ENCODE data around the gene RPL10A. TPM values are rescaled to one million over a fixed set of nuclear protein-coding genes. Genes with fewer than 3 reads are reported as not detected.

The RPL10A gene
- total and polyA plus RNA-seq, 2 of the 13 experiments (the other 11 are each of a cell fraction or from before 2014, with no cell fraction given): 1,854 to 2,726 TPM

DNA sequence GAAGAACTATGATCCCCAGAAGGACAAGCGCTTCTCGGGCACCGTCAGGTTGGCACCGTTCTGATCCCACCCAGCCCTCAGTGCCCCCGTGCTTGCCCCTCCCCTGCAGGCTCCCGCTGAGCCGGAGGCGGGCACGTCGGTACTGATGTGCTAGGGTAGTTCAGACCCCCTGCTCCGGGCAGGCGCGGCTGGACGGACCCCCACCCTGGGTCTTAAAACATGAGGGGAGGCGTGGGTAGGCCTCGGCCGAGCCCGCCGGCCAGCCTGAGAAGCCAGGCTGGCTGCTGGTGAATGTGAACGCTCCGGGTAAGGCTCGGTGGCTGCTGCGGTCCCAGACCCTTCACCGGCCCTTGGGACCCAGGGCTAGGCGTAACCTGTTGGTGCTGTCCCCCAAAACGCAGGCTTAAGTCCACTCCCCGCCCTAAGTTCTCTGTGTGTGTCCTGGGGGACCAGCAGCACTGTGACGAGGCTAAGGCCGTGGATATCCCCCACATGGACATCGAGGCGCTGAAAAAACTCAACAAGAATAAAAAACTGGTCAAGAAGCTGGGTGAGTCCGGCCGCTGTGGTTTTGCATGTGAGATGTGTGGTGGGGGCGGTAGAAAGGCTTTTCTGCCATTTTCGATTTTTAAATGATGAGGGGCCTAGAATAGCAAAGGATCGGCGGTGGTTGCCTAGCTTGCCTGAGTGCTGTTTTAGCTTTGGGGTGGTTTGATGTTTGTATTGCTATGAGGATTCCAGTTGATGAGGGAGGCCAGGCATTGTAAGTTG is 964 bp downstream of the RPL10A start (continued):
- TF ChIP-seq, protein P1, sequence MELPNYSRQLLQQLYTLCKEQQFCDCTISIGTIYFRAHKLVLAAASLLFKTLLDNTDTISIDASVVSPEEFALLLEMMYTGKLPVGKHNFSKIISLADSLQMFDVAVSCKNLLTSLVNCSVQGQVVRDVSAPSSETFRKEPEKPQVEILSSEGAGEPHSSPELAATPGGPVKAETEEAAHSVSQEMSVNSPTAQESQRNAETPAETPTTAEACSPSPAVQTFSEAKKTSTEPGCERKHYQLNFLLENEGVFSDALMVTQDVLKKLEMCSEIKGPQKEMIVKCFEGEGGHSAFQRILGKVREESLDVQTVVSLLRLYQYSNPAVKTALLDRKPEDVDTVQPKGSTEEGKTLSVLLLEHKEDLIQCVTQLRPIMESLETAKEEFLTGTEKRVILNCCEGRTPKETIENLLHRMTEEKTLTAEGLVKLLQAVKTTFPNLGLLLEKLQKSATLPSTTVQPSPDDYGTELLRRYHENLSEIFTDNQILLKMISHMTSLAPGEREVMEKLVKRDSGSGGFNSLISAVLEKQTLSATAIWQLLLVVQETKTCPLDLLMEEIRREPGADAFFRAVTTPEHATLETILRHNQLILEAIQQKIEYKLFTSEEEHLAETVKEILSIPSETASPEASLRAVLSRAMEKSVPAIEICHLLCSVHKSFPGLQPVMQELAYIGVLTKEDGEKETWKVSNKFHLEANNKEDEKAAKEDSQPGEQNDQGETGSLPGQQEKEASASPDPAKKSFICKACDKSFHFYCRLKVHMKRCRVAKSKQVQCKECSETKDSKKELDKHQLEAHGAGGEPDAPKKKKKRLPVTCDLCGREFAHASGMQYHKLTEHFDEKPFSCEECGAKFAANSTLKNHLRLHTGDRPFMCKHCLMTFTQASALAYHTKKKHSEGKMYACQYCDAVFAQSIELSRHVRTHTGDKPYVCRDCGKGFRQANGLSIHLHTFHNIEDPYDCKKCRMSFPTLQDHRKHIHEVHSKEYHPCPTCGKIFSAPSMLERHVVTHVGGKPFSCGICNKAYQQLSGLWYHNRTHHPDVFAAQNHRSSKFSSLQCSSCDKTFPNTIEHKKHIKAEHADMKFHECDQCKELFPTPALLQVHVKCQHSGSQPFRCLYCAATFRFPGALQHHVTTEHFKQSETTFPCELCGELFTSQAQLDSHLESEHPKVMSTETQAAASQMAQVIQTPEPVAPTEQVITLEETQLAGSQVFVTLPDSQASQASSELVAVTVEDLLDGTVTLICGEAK (IDR thresholded peaks at IDR 0.05): peak; percentile 2; the same call in 1 of the 2 replicates
- TF ChIP-seq, protein P1 (CRISPR knock-in tag; IDR thresholded peaks at IDR 0.05): no peak; the same call in 1 of the 2 replicates
- TF ChIP-seq, protein P2, sequence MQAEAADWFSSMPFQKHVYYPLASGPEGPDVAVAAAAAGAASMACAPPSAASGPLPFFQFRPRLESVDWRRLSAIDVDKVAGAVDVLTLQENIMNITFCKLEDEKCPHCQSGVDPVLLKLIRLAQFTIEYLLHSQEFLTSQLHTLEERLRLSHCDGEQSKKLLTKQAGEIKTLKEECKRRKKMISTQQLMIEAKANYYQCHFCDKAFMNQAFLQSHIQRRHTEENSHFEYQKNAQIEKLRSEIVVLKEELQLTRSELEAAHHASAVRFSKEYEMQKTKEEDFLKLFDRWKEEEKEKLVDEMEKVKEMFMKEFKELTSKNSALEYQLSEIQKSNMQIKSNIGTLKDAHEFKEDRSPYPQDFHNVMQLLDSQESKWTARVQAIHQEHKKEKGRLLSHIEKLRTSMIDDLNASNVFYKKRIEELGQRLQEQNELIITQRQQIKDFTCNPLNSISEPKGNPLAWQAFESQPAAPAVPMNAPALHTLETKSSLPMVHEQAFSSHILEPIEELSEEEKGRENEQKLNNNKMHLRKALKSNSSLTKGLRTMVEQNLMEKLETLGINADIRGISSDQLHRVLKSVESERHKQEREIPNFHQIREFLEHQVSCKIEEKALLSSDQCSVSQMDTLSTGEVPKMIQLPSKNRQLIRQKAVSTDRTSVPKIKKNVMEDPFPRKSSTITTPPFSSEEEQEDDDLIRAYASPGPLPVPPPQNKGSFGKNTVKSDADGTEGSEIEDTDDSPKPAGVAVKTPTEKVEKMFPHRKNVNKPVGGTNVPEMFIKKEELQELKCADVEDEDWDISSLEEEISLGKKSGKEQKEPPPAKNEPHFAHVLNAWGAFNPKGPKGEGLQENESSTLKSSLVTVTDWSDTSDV (CRISPR knock-in tag; IDR thresholded peaks at IDR 0.05): peak; percentile 25; the same call in 1 of the 2 replicates
- peak; percentile 31 for TF ChIP-seq SRSF4 (IDR thresholded peaks at IDR 0.05; ENCODE audit: low read depth, low read length, poor library complexity, severe bottlenecking)
- TF ChIP-seq TRIM24 (CRISPR knock-in tag; IDR thresholded peaks at IDR 0.05): no peak
- TF ChIP-seq ZNF329 (CRISPR knock-in tag; IDR thresholded peaks at IDR 0.05; ENCODE audit: low read depth): 0 out of 2 replicates have a peak, but pooled peaks have one; percentile 24
- TF ChIP-seq, protein P3, sequence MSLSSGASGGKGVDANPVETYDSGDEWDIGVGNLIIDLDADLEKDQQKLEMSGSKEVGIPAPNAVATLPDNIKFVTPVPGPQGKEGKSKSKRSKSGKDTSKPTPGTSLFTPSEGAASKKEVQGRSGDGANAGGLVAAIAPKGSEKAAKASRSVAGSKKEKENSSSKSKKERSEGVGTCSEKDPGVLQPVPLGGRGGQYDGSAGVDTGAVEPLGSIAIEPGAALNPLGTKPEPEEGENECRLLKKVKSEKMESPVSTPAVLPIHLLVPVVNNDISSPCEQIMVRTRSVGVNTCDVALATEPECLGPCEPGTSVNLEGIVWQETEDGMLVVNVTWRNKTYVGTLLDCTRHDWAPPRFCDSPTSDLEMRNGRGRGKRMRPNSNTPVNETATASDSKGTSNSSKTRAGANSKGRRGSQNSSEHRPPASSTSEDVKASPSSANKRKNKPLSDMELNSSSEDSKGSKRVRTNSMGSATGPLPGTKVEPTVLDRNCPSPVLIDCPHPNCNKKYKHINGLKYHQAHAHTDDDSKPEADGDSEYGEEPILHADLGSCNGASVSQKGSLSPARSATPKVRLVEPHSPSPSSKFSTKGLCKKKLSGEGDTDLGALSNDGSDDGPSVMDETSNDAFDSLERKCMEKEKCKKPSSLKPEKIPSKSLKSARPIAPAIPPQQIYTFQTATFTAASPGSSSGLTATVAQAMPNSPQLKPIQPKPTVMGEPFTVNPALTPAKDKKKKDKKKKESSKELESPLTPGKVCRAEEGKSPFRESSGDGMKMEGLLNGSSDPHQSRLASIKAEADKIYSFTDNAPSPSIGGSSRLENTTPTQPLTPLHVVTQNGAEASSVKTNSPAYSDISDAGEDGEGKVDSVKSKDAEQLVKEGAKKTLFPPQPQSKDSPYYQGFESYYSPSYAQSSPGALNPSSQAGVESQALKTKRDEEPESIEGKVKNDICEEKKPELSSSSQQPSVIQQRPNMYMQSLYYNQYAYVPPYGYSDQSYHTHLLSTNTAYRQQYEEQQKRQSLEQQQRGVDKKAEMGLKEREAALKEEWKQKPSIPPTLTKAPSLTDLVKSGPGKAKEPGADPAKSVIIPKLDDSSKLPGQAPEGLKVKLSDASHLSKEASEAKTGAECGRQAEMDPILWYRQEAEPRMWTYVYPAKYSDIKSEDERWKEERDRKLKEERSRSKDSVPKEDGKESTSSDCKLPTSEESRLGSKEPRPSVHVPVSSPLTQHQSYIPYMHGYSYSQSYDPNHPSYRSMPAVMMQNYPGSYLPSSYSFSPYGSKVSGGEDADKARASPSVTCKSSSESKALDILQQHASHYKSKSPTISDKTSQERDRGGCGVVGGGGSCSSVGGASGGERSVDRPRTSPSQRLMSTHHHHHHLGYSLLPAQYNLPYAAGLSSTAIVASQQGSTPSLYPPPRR (CRISPR knock-in tag; IDR thresholded peaks at IDR 0.05; ENCODE audit: borderline replicate concordance): no peak
- TF ChIP-seq TERF1 (CRISPR knock-in tag; IDR thresholded peaks at IDR 0.05): no peak
- no peak for TF ChIP-seq ZFP41 (CRISPR knock-in tag; IDR thresholded peaks at IDR 0.05; ENCODE audit: borderline replicate concordance)
